B cell (primary cell): ENCODE results near the gene ANO9. TPM values are rescaled to one million over a fixed set of nuclear protein-coding genes. Genes with fewer than 3 reads are reported as not detected.
"Not testable (repeated sequence)": the region's sequence is repeated elsewhere in the genome, so short reads cannot be mapped to it uniquely, and the experiment has no call there.

Source experiments
- ATAC-seq: fragments of 200-7000 bp; cut with Tn5 transposase; one replicate; pipeline ENCODE4 v1.10.0; 2021; ENCODE audit warnings: low read depth, mild to moderate bottlenecking, moderate number of reproducible peaks, moderate library complexity
- CTCF ChIA-PET: fragments of 350-600 bp; sonication (Branson Sonifier 250); formaldehyde crosslinking; loops from one replicate; lab custom pipeline; 2021; ENCODE audit warnings: antibody characterized with exemption, inconsistent platforms; lab: Charles Lee
- POLR2A ChIA-PET: fragments of 350-600 bp; sonication (Branson Sonifier 250); formaldehyde crosslinking; loops from one replicate; lab custom pipeline; 2021; ENCODE audit warnings: antibody characterized with exemption; lab: Charles Lee
- DNase-seq: peaks from one replicate; pipeline ENCODE4 v3.0.0; 2013
- H2AFZ ChIP-seq: 2 replicates; pipeline ENCODE4 v1.6.1; 2012; ENCODE audit warnings: mild to moderate bottlenecking, low read depth, low read length; ENCODE audit not compliant: insufficient read depth, poor library complexity, severe bottlenecking
- H3K27ac ChIP-seq, 2 donors: 1 replicate in 1 of 2; 2 replicates in 1 of 2; pipeline ENCODE4 v1.5.1; 2012 to 2013; ENCODE audit warnings: low read length in 2 of 2, mild to moderate bottlenecking in 2 of 2, moderate library complexity in 1 of 2
- H3K27me3 ChIP-seq, 4 experiments: fragments of 200-600 bp in 1 of 4; sonication (generic) in 1 of 4; replicated peaks in 1 of 4; 1 replicate in 2 of 4; 2 replicates in 2 of 4; pipeline versions ENCODE4 v1.6.1 to v1.7.0; 2013 to 2016; ENCODE audit warnings: low read length in 3 of 4, mild to moderate bottlenecking in 2 of 4, mixed read lengths in 1 of 4, moderate library complexity in 1 of 4; ENCODE audit not compliant: insufficient read depth in 4 of 4, control insufficient read depth in 3 of 4; ENCODE audit errors: control extremely low read depth in 1 of 4
- H3K36me3 ChIP-seq, 2 experiments: replicated peaks in 1 of 2; 1 replicate in 1 of 2; 2 replicates in 1 of 2; pipeline versions ENCODE4 v1.6.1 to v1.7.1; 2013; ENCODE audit warnings: low read length in 1 of 2; ENCODE audit not compliant: insufficient read depth in 2 of 2, control insufficient read depth in 1 of 2; ENCODE audit errors: control extremely low read depth in 1 of 2, extremely low read depth in 1 of 2
- H3K4me1 ChIP-seq, 2 donors: fragments of 200-600 bp in 1 of 2; sonication (generic) in 1 of 2; 1 replicate in 1 of 2; 2 replicates in 1 of 2; pipeline versions ENCODE4 v1.5.1 to v1.6.1; 2013 to 2017; ENCODE audit warnings: low read length in 2 of 2; ENCODE audit not compliant: control insufficient read depth in 2 of 2, insufficient read depth in 2 of 2
- H3K4me2 ChIP-seq: replicated peaks from 2 replicates; pipeline ENCODE3; 2012; ENCODE audit warnings: mild to moderate bottlenecking, low read depth, low read length; ENCODE audit not compliant: poor library complexity, severe bottlenecking
- H3K4me3 ChIP-seq, 5 experiments: fragments of 200-600 bp in 1 of 5; sonication (generic) in 1 of 5; 1 replicate in 3 of 5; 2 replicates in 2 of 5; pipeline versions ENCODE4 v1.5.1 to v1.7.0; 2011 to 2016; ENCODE audit warnings: low read length in 4 of 5, mild to moderate bottlenecking in 4 of 5, low read depth in 2 of 5, control low read depth in 1 of 5, moderate library complexity in 1 of 5; ENCODE audit not compliant: insufficient read depth in 1 of 5; ENCODE audit errors: control extremely low read depth in 1 of 5, extremely low read depth in 1 of 5
- H3K79me2 ChIP-seq: fragments of 200-600 bp; sonication (generic); one replicate; pipeline ENCODE4 v1.6.0; 2016; ENCODE audit warnings: low read length; ENCODE audit not compliant: control insufficient read depth, insufficient read depth
- H3K9ac ChIP-seq: fragments of 200-600 bp; sonication (generic); 2 replicates; pipeline ENCODE4 v1.6.1; 2017; ENCODE audit warnings: mild to moderate bottlenecking, low read length, moderate library complexity
- H3K9me3 ChIP-seq, 3 donors: one replicate each; pipeline versions ENCODE4 v1.6.1 to v1.7.1; 2013; ENCODE audit warnings: low read length in 2 of 3; ENCODE audit not compliant: control insufficient read depth in 2 of 3, insufficient read depth in 1 of 3; ENCODE audit errors: control extremely low read depth in 1 of 3
- H4K20me1 ChIP-seq: 2 replicates; pipeline ENCODE4 v1.6.0; 2012; ENCODE audit warnings: mild to moderate bottlenecking, low read length; ENCODE audit not compliant: insufficient read depth, control insufficient read depth, poor library complexity, severe bottlenecking
- H3K27ac Mint-ChIP-seq: one replicate; pipeline ENCODE4 v1.8.0; 2021; ENCODE audit warnings: mixed read lengths
- H3K27me3 Mint-ChIP-seq: one replicate; pipeline ENCODE4 v1.8.0; 2021; ENCODE audit warnings: mixed read lengths
- H3K4me1 Mint-ChIP-seq: one replicate; pipeline ENCODE4 v1.8.0; 2021; ENCODE audit warnings: mixed read lengths
- H3K4me3 Mint-ChIP-seq: one replicate; pipeline ENCODE4 v1.8.0; 2021; ENCODE audit warnings: mixed read lengths
- H3K9me3 Mint-ChIP-seq: one replicate; pipeline ENCODE4 v1.8.0; 2022; ENCODE audit warnings: mixed read lengths; ENCODE audit not compliant: insufficient read depth
- EZH2 ChIP-seq: IDR thresholded peaks from 2 replicates; pipeline ENCODE4 v1.6.1; 2012; ENCODE audit warnings: borderline replicate concordance, low read depth, mild to moderate bottlenecking, moderate library complexity, low read length; ENCODE audit not compliant: insufficient read depth, poor library complexity, severe bottlenecking
- WGBS: methylation state at CpG from one replicate; pipeline ENCODE4 v1.1.5; 2013; ENCODE audit warnings: missing lambda C conversion rate; ENCODE audit not compliant: insufficient coverage; 5-methylcytosine and 5-hydroxymethylcytosine counted together
- intact Hi-C: fragments of 100-400 bp; cut with micrococcal nuclease; formaldehyde crosslinking; loops from one replicate; pipeline ENCODE4 v1.10.0; 2022
- polyA plus RNA-seq: library from polyadenylated mRNA; depleted of rRNA; stranded (reverse); fragments of >200 nt; gene quantifications from 2 replicates; pipeline ENCODE4 v1.2.3, GENCODE V29; 2012
- total RNA-seq, 2 donors: library from RNA; stranded (reverse); fragments of 120-200 nt in 1 of 2; gene quantifications; 1 replicate in 1 of 2; 2 replicates in 1 of 2; pipeline versions ENCODE4 v1.2.3 to v1.2.4, GENCODE V29; 2013 to 2022
- TF ChIP-seq, protein P1 (sequence below): fragments of 200-600 bp; IDR thresholded peaks from one replicate; pipeline ENCODE4 v1.8.0; 2022; ENCODE audit warnings: antibody characterized with exemption, mild to moderate bottlenecking

The ANO9 gene
- total and polyA plus RNA-seq, 2 donors (not counting 1 experiment from before 2014, with no cell fraction given), result 62.0 to 107 TPM

GRCh38 chr11:426851-427250, 15.0 kb downstream of the ANO9 start:
- TF ChIP-seq, protein P1, sequence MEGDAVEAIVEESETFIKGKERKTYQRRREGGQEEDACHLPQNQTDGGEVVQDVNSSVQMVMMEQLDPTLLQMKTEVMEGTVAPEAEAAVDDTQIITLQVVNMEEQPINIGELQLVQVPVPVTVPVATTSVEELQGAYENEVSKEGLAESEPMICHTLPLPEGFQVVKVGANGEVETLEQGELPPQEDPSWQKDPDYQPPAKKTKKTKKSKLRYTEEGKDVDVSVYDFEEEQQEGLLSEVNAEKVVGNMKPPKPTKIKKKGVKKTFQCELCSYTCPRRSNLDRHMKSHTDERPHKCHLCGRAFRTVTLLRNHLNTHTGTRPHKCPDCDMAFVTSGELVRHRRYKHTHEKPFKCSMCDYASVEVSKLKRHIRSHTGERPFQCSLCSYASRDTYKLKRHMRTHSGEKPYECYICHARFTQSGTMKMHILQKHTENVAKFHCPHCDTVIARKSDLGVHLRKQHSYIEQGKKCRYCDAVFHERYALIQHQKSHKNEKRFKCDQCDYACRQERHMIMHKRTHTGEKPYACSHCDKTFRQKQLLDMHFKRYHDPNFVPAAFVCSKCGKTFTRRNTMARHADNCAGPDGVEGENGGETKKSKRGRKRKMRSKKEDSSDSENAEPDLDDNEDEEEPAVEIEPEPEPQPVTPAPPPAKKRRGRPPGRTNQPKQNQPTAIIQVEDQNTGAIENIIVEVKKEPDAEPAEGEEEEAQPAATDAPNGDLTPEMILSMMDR, result no peak
- TF ChIP-seq EZH2, result no peak
- H4K20me1 ChIP-seq, result no peaks in the 10 kb centered on the region
- DNase-seq (no peak), ATAC-seq (no peak)
- H3K4me1 ChIP-seq, result no peaks in the 10 kb centered on the region
- H3K4me2 ChIP-seq, result no peak overlapping the region
- intact Hi-C loops, result no loop called here
- no peaks in the 10 kb centered on the region for H3K79me2 ChIP-seq
- peaks cover 0 to 9% (median 0%) of the 10 kb centered on the region in 3 donors for H3K9me3 ChIP-seq
- Mint-ChIP-seq H3K9me3 (no peaks in the 10 kb centered on the region), H3K27ac (no peak overlapping the region), H3K4me1 (no peaks in the 10 kb centered on the region), H3K4me3 (no peak overlapping the region), H3K27me3 (no peaks in the 10 kb centered on the region)
- ChIA-PET CTCF (no interaction called here), POLR2A (no interaction called here)
- no peak overlapping the region for H3K9ac ChIP-seq
- no peak overlapping the region for H2AFZ ChIP-seq
- H3K27me3 ChIP-seq, result no peaks in the 10 kb centered on the region
- H3K4me3 ChIP-seq, result no peak overlapping the region
- H3K27ac ChIP-seq, result no peak overlapping the region
- H3K36me3 ChIP-seq, result no peaks in the 10 kb centered on the region
- WGBS, result 96% methylated on average over 8 of the region's 8 CpGs

DNA sequence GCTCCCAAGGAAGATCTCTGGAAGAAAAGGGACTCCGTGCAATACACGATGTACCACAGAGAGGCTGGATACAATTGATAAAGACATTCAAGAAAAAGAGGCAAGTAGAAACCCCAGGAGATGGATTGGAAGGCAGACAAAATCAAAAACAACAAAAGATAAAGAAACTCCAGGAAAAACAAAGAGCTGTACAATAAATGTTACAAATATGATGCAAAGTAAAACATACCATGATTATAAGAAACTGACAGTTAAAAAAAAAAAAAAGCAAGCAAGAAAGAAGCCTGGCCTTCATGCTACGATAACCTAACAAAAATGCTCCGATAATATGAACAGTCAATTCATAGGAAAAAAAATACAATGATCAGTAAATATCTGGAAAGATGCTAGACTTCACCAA, 16.5 kb downstream of the ANO9 start:
- Mint-ChIP-seq H3K27ac (no peak overlapping the region), H3K9me3 (no peaks in the 10 kb centered on the region), H3K27me3 (no peaks in the 10 kb centered on the region), H3K4me1 (no peaks in the 10 kb centered on the region), H3K4me3 (no peak overlapping the region)
- DNase-seq (no peak), ATAC-seq (no peak)
- Histone ChIP-seq H3K9me3 (peaks cover 0 to 9% (median 0%) of the 10 kb centered on the region in 3 donors), H3K27me3 (no peaks in the 10 kb centered on the region), H3K79me2 (no peaks in the 10 kb centered on the region), H3K27ac (no peak overlapping the region), H3K4me3 (no peak overlapping the region), H2AFZ (no peak overlapping the region), H3K9ac (no peak overlapping the region), H4K20me1 (no peaks in the 10 kb centered on the region), H3K4me1 (no peaks in the 10 kb centered on the region), H3K36me3 (no peaks in the 10 kb centered on the region), H3K4me2 (no peak overlapping the region)
- intact Hi-C loops, result no loop called here
- ChIA-PET CTCF (no interaction called here), POLR2A (no interaction called here)
- 67% methylated on average over 2 of the region's 4 CpGs for WGBS
- TF ChIP-seq, protein P1, result no peak
- TF ChIP-seq EZH2, result no peak

GRCh38 chr11:424766-425165, 17.0 kb downstream of the ANO9 start:
- WGBS, result 84% methylated on average over 23 of the region's 45 CpGs
- CTCF ChIA-PET, H2AFZ ChIP-seq, H3K27me3 ChIP-seq, H3K36me3 ChIP-seq, H3K4me2 ChIP-seq, H3K27me3 Mint-ChIP-seq, H3K27ac ChIP-seq, H3K9ac ChIP-seq, H3K4me3 Mint-ChIP-seq, H3K9me3 Mint-ChIP-seq, H3K4me1 Mint-ChIP-seq, H3K4me1 ChIP-seq, H3K9me3 ChIP-seq, H3K4me3 ChIP-seq, H3K27ac Mint-ChIP-seq, POLR2A ChIA-PET, H3K79me2 ChIP-seq, intact Hi-C loops, ATAC-seq, DNase-seq, H4K20me1 ChIP-seq: not testable (repeated sequence)
